Hepatocyte (in vitro differentiated cells): ENCODE measurements around the gene IL1RL2.

ENCODE experiments used
- CTCF ChIP-seq: fragments of 200-600 bp; sonication (generic); IDR thresholded peaks from 2 replicates; pipeline ENCODE4 v1.5.1; 2016; ENCODE audit warnings: antibody characterized with exemption, mild to moderate bottlenecking; ENCODE audit not compliant: poor library complexity
- EZH2phosphoT487 ChIP-seq: fragments of 200-600 bp; sonication (generic); IDR thresholded peaks from one replicate; pipeline ENCODE4 v1.6.1; 2018; ENCODE audit warnings: antibody characterized with exemption, mild to moderate bottlenecking, low read depth, moderate library complexity; ENCODE audit not compliant: unreplicated experiment, severe bottlenecking

DNA sequence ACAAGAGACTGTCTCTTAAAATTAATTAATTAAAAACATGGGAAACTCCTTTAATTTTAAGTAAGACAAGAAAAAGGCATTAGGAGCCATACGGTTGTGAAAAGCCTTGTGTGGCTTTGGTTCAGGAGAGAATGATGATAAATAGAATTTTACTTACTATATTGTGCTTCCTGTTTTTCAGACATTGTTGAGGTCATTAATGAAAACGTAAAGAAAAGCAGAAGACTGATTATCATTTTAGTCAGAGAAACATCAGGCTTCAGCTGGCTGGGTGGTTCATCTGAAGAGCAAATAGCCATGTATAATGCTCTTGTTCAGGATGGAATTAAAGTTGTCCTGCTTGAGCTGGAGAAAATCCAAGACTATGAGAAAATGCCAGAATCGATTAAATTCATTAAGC, 10.7 kb upstream of the IL1RL2 start:
- TF ChIP-seq CTCF (no peak), EZH2phosphoT487 (no peak)
